Measurements from ENCODE around the gene NAT10.

Gene NAT10

DNA sequence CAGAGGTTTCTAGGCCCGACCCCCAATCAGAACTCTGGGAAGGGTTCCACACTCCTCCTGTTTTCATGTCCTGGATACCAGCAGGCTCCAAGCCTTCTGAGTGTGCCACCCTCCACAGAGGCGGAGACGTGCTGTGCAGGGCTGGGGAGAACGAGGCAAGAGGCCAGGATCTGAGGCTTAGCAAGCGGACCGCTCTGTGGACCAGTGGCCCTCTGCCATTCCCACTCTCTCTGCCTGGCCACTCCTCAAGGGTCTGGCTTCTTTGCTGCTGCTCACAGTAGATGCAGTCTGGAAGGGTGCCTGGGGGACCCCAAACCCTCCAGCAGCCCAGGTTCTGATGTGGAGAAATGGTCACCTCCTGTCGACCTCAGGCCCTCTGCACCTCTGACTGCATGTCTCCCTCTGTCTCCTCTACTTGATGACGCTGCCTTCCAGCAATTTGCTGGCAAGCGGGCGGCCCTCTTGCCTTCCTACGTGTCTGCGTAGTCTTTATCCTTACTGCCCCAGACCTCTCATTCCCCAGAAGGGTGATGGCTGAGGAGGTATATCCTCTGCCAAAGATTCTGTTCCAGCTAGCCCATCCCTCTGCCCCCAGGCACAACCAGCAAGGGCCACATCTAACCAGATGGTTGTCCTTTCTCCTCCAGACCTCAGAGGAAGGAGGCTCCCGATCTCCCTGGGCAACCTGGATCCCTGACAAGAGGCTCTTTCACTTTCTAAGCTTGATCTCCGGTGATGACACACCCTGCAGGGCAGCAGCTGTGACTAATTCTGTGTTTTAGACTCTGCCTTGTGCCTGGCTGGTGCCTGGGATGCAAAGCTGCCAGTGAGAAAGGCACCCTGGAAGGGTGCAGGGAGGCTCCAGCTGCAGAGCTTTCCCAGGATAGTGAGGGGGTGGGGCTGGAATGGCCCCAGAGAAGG is 87.3 kb downstream of the NAT10 start:
- H3K36me3 Mint-ChIP-seq, result peaks cover 2% of the 10 kb centered on the region
- H3K4me3 Mint-ChIP-seq, result no peak overlapping the region
- H3K27me3 Mint-ChIP-seq, result no peaks in the 10 kb centered on the region
- H3K27ac Mint-ChIP-seq, result no peak overlapping the region
- peaks cover 4% of the 10 kb centered on the region for H3K4me1 Mint-ChIP-seq (ENCODE audit: low read depth)
- no peaks in the 10 kb centered on the region for H3K9me3 Mint-ChIP-seq (ENCODE audit: low read depth)

DNA sequence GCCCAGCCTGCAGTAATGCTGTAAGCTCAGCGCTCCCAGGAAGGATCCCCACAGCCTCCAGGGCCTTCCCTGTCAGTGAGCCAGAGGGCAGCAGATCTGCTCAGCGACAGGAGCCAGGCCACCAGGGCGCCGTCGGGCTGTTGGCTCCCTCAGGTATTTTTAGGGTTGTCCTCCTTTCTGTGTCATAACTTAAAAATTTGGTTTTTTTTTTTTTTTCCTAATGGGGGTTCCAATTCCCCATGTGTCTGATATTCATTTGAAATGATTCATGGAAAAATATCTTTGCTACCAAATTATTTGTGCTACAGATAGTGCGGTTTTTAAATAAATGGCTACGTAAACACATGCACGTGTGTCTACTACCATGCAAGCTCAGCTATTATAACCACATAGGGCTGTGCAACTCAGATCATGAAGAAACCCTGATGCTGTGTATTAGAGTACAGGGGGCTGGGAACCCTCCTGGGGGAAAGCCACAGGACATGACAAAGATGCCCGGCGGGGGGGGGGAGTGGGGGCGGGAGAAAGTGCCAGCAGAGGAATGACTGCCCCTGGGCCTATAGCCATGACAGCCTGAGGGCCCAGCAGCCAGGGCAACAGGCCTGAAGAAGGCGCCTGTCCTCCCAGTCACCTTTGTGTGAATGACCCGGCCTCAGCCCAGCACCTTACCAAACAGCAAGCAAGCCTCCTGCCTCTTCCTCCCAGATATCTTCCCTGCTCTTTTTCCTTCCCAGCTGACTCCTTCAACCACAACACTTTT is 89.3 kb downstream of the NAT10 start:
- Mint-ChIP-seq H3K9me3 (ENCODE audit: low read depth) (no peaks in the 10 kb centered on the region), H3K27ac (no peak overlapping the region), H3K4me1 (ENCODE audit: low read depth) (peaks cover 11% of the 10 kb centered on the region), H3K36me3 (peaks cover 2% of the 10 kb centered on the region), H3K27me3 (no peaks in the 10 kb centered on the region), H3K4me3 (no peak overlapping the region)

Measured in activated naive CD8-positive, alpha-beta T cell (primary cell).